ENCODE data around the gene IGDCC3. TPM values are rescaled to one million over a fixed set of nuclear protein-coding genes. Genes with fewer than 3 reads are reported as not detected.

The IGDCC3 gene
- total and polyA plus RNA-seq, 10 of the 15 experiments (the other 5 are each of a cell fraction or from before 2014, with no cell fraction given), result 0.10 to 0.20 (median 0.15) TPM; not detected in 7

- RAD21 ChIA-PET (ENCODE audit: unreplicated experiment), result interaction anchor here (0.6 to 3.9 kb wide), 11 partner anchors 16 to 112 kb away, joined by 3 to 19 read pairs (median 5); no protein-coding TSS in a partner anchor
- H3K4me3 ChIP-seq, result no peak overlapping the region
- no peaks in the 10 kb centered on the region for H3K4me1 ChIP-seq (ENCODE audit: control insufficient read depth, insufficient read depth, low read length)
- no peak overlapping the region for H2AFZ ChIP-seq (ENCODE audit: control insufficient read depth, low read depth, low read length)
- BruUV-seq (replicated peaks), result no TSS peak
- ATAC-seq, result peak; percentile 96
- no peaks in the 10 kb centered on the region for H3K79me2 ChIP-seq (ENCODE audit: control insufficient read depth, insufficient read depth, low read length)
- H3K4me2 ChIP-seq (ENCODE audit: control insufficient read depth, insufficient read depth), result no peak overlapping the region
- WGBS (ENCODE audit: insufficient coverage, insufficient replicate concordance, low lambda C conversion rate, missing lambda C conversion rate), result 4% methylated on average over 10 of the region's 11 CpGs
- intact Hi-C loops (cut with micrococcal nuclease; ENCODE audit: unreplicated experiment) (loop anchor here (1.0 to 5.0 kb wide), 3 partner anchors 61 to 181 kb away; no protein-coding TSS in a partner anchor), in situ Hi-C loops (cut with MboI) (no loop called here)
- H3K9ac ChIP-seq (ENCODE audit: control insufficient read depth, insufficient read depth, low read length), result no peak overlapping the region
- POLR2A ChIA-PET, result no interaction called here
- H3K36me3 ChIP-seq (ENCODE audit: control insufficient read depth in 2 of 2, insufficient read depth in 2 of 2, low read length in 1 of 2), result no peaks in the 10 kb centered on the region
- no peak overlapping the region for H3K27ac ChIP-seq (ENCODE audit: control insufficient read depth, insufficient read depth)
- SMC1A ChIA-PET (ENCODE audit: uncharacterized antibody, unreplicated experiment), result interaction anchor here (0.8 to 1.9 kb wide), 12 partner anchors 9 to 236 kb away, joined by 3 to 12 read pairs (median 4); partner anchors contain the start of gene IGDCC4
- H3K27me3 ChIP-seq (replicated peaks in 1 of 2; ENCODE audit: control insufficient read depth in 2 of 2, insufficient read depth in 2 of 2, low read length in 1 of 2), result peaks cover 0 to 4% of the 10 kb centered on the region in 2 experiments; a peak in 3 of 4 replicates
- CTCF ChIA-PET, result interaction anchor here (0.5 to 5.7 kb wide), 50 partner anchors 8 to 237 kb away, joined by 3 to 68 read pairs (median 4); partner anchors contain the start of genes HACD3 and PARP16
- no peak for DNase-seq (ENCODE audit: low read depth, low spot score)
- no peaks in the 10 kb centered on the region for H3K9me3 ChIP-seq (replicated peaks; ENCODE audit: control insufficient read depth, insufficient read depth, low read length)
- no peaks in the 10 kb centered on the region for H4K20me1 ChIP-seq (ENCODE audit: control insufficient read depth, insufficient read depth)
- peak; percentile 83 for FAIRE-seq
- no peak for TF ChIP-seq ZZZ3 (IDR thresholded peaks at IDR 0.05; ENCODE audit: control insufficient read depth, insufficient read length, low read depth)
- no peak for TF ChIP-seq SKIL (IDR thresholded peaks at IDR 0.05; ENCODE audit: low read depth, poor library complexity, severe bottlenecking)
- no peak for TF ChIP-seq ZBTB11 (CRISPR knock-in tag; IDR thresholded peaks at IDR 0.05)
- TF ChIP-seq NKRF (conservative IDR thresholded peaks at IDR 0.05), result no peak
- TF ChIP-seq IRF4 (IDR thresholded peaks at IDR 0.05; ENCODE audit: low read depth, low read length), result 0 out of 2 replicates have a peak, but pooled peaks have one; percentile 38
- no peak for TF ChIP-seq CHD4 (IDR thresholded peaks at IDR 0.05)
- TF ChIP-seq RELB (IDR thresholded peaks at IDR 0.05; ENCODE audit: low read depth), result 0 out of 2 replicates have a peak, but pooled peaks have one; percentile 21
- TF ChIP-seq HDGF (IDR thresholded peaks at IDR 0.05), result no peak
- TF ChIP-seq POU2F2 (IDR thresholded peaks at IDR 0.05; ENCODE audit: borderline replicate concordance, low read depth, low read length), result peak; percentile 48; the same call in 1 of the 3 replicates
Measured at GRCh38 chr15:65400760-65401610, 23.2 kb upstream of the IGDCC3 start.
